ENCODE data around the gene WNT1.

- TF ChIP-seq EP300 (conservative IDR thresholded peaks at IDR 0.05; ENCODE audit: poor library complexity, severe bottlenecking) (no peak), CTCF (IDR thresholded peaks at IDR 0.05; ENCODE audit: poor library complexity, severe bottlenecking) (no peak), POLR2AphosphoS5 (IDR thresholded peaks at IDR 0.05) (no peak), EZH2 (IDR thresholded peaks at IDR 0.05; ENCODE audit: borderline replicate concordance, insufficient read depth, low read length, poor library complexity, severe bottlenecking) (no peak), REST (IDR thresholded peaks at IDR 0.05; ENCODE audit: borderline replicate concordance) (no peak), RAD21 (conservative IDR thresholded peaks at IDR 0.05) (no peak), TAF1 (IDR thresholded peaks at IDR 0.05; ENCODE audit: low read depth) (no peak), SMC3 (conservative IDR thresholded peaks at IDR 0.05; ENCODE audit: poor library complexity) (no peak)
These were observed 52.0 kb downstream of the WNT1 start for GRCh38 chr12:49030119-49030518.
